ENCODE data around the gene BOLA3.
"Not testable (repeated sequence)": the region's sequence is repeated elsewhere in the genome, so short reads cannot be mapped to it uniquely, and the experiment has no call there.

The BOLA3 gene

GRCh38 chr2:74099835-74100234 is 47.9 kb downstream of the BOLA3 start:
- H3K36me3 ChIP-seq (ENCODE audit: insufficient read depth, low read length) = peaks cover 32% of the 10 kb centered on the region

GRCh38 chr2:74099271-74099670 is 48.4 kb downstream of the BOLA3 start:
- H3K4me1 ChIP-seq (ENCODE audit: control insufficient read depth, insufficient read depth, low read length) = no peaks in the 10 kb centered on the region
- peaks cover 32% of the 10 kb centered on the region for H3K36me3 ChIP-seq (ENCODE audit: insufficient read depth, low read length)
- H3K27me3 ChIP-seq (ENCODE audit: control insufficient read depth, insufficient read depth, low read length) = no peaks in the 10 kb centered on the region
- H3K9ac ChIP-seq (ENCODE audit: low read depth, low read length) = no peak overlapping the region
- H3K9me3 ChIP-seq (replicated peaks; ENCODE audit: low read length) = no peaks in the 10 kb centered on the region
- H3K4me2 ChIP-seq (ENCODE audit: low read length) = no peak overlapping the region
- no peak overlapping the region for H3K4me3 ChIP-seq (ENCODE audit: low read length)

More at GRCh38 chr2:74099835-74100234, 47.9 kb downstream of the BOLA3 start:
- Histone ChIP-seq H3K4me3 (ENCODE audit: low read length) (no peak overlapping the region), H3K27me3 (ENCODE audit: control insufficient read depth, insufficient read depth, low read length) (no peaks in the 10 kb centered on the region), H3K4me1 (ENCODE audit: control insufficient read depth, insufficient read depth, low read length) (no peaks in the 10 kb centered on the region), H3K4me2 (ENCODE audit: low read length) (no peak overlapping the region), H3K9ac (ENCODE audit: low read depth, low read length) (no peak overlapping the region), H3K9me3 (replicated peaks; ENCODE audit: low read length) (no peaks in the 10 kb centered on the region)

GRCh38 chr2:74097574-74097973 is 50.1 kb downstream of the BOLA3 start:
- peaks cover 40% of the 10 kb centered on the region for H3K36me3 ChIP-seq (ENCODE audit: insufficient read depth, low read length)
- no peaks in the 10 kb centered on the region for H3K4me1 ChIP-seq (ENCODE audit: control insufficient read depth, insufficient read depth, low read length)
- no peaks in the 10 kb centered on the region for H3K27me3 ChIP-seq (ENCODE audit: control insufficient read depth, insufficient read depth, low read length)
- H3K9ac ChIP-seq (ENCODE audit: low read depth, low read length) = no peak overlapping the region
- H3K4me2 ChIP-seq (ENCODE audit: low read length) = no peak overlapping the region
- H3K4me3 ChIP-seq (ENCODE audit: low read length) = no peak overlapping the region
- no peaks in the 10 kb centered on the region for H3K9me3 ChIP-seq (replicated peaks; ENCODE audit: low read length)

- peaks cover 34% of the 10 kb centered on the region for H3K36me3 ChIP-seq (ENCODE audit: insufficient read depth, low read length)
- no peaks in the 10 kb centered on the region for H3K27me3 ChIP-seq (ENCODE audit: control insufficient read depth, insufficient read depth, low read length)
- no peak overlapping the region for H3K4me2 ChIP-seq (ENCODE audit: low read length)
These were observed 51.7 kb downstream of the BOLA3 start for GRCh38 chr2:74096052-74096451.

GRCh38 chr2:74095632-74096031 is 52.1 kb downstream of the BOLA3 start:
- Histone ChIP-seq H3K9me3 (replicated peaks; ENCODE audit: low read length) (no peaks in the 10 kb centered on the region), H3K27me3 (ENCODE audit: control insufficient read depth, insufficient read depth, low read length) (no peaks in the 10 kb centered on the region), H3K36me3 (ENCODE audit: insufficient read depth, low read length) (peaks cover 32% of the 10 kb centered on the region), H3K4me3 (ENCODE audit: low read length) (no peak overlapping the region), H3K4me1 (ENCODE audit: control insufficient read depth, insufficient read depth, low read length) (no peaks in the 10 kb centered on the region), H3K9ac (ENCODE audit: low read depth, low read length) (no peak overlapping the region), H3K4me2 (ENCODE audit: low read length) (no peak overlapping the region)

More at GRCh38 chr2:74096052-74096451, 51.7 kb downstream of the BOLA3 start:
- H3K9me3 ChIP-seq (replicated peaks; ENCODE audit: low read length) = no peaks in the 10 kb centered on the region
- H3K4me1 ChIP-seq (ENCODE audit: control insufficient read depth, insufficient read depth, low read length) = no peaks in the 10 kb centered on the region
- no peak overlapping the region for H3K9ac ChIP-seq (ENCODE audit: low read depth, low read length)
- no peak overlapping the region for H3K4me3 ChIP-seq (ENCODE audit: low read length)

GRCh38 chr2:74094291-74094690 is 53.4 kb downstream of the BOLA3 start:
- H3K36me3 ChIP-seq (ENCODE audit: insufficient read depth, low read length) = peaks cover 29% of the 10 kb centered on the region
- H3K9me3 ChIP-seq (replicated peaks; ENCODE audit: low read length) = no peaks in the 10 kb centered on the region
- no peak overlapping the region for H3K4me3 ChIP-seq (ENCODE audit: low read length)
- H3K4me2 ChIP-seq (ENCODE audit: low read length) = no peak overlapping the region
- no peak overlapping the region for H3K9ac ChIP-seq (ENCODE audit: low read depth, low read length)
- no peaks in the 10 kb centered on the region for H3K4me1 ChIP-seq (ENCODE audit: control insufficient read depth, insufficient read depth, low read length)
- H3K27me3 ChIP-seq (ENCODE audit: control insufficient read depth, insufficient read depth, low read length) = no peaks in the 10 kb centered on the region

GRCh38 chr2:74093840-74094239 is 53.9 kb downstream of the BOLA3 start:
- no peaks in the 10 kb centered on the region for H3K27me3 ChIP-seq (ENCODE audit: control insufficient read depth, insufficient read depth, low read length)
- H3K4me1 ChIP-seq (ENCODE audit: control insufficient read depth, insufficient read depth, low read length) = no peaks in the 10 kb centered on the region
- no peak overlapping the region for H3K4me3 ChIP-seq (ENCODE audit: low read length)
- H3K9me3 ChIP-seq (replicated peaks; ENCODE audit: low read length) = no peaks in the 10 kb centered on the region
- no peak overlapping the region for H3K9ac ChIP-seq (ENCODE audit: low read depth, low read length)
- peaks cover 27% of the 10 kb centered on the region for H3K36me3 ChIP-seq (ENCODE audit: insufficient read depth, low read length)
- no peak overlapping the region for H3K4me2 ChIP-seq (ENCODE audit: low read length)

- H3K27me3 ChIP-seq (ENCODE audit: control insufficient read depth, insufficient read depth, low read length) = no peaks in the 10 kb centered on the region
- H3K9ac ChIP-seq (ENCODE audit: low read depth, low read length) = no peak overlapping the region
- H3K36me3 ChIP-seq (ENCODE audit: insufficient read depth, low read length) = peaks cover 27% of the 10 kb centered on the region
These were observed 54.3 kb downstream of the BOLA3 start for GRCh38 chr2:74093426-74093825.

GRCh38 chr2:74092275-74092674 is 55.4 kb downstream of the BOLA3 start:
- Histone ChIP-seq H3K4me2 (ENCODE audit: low read length) (no peak overlapping the region), H3K4me1 (ENCODE audit: control insufficient read depth, insufficient read depth, low read length) (no peaks in the 10 kb centered on the region), H3K4me3 (ENCODE audit: low read length) (no peak overlapping the region), H3K27me3 (ENCODE audit: control insufficient read depth, insufficient read depth, low read length) (no peaks in the 10 kb centered on the region), H3K9ac (ENCODE audit: low read depth, low read length) (no peak overlapping the region), H3K9me3 (replicated peaks; ENCODE audit: low read length) (no peaks in the 10 kb centered on the region), H3K36me3 (ENCODE audit: insufficient read depth, low read length) (peaks cover 33% of the 10 kb centered on the region)

More at GRCh38 chr2:74093426-74093825, 54.3 kb downstream of the BOLA3 start:
- H3K9me3 ChIP-seq (replicated peaks; ENCODE audit: low read length) = no peaks in the 10 kb centered on the region
- H3K4me2 ChIP-seq (ENCODE audit: low read length) = no peak overlapping the region
- H3K4me3 ChIP-seq (ENCODE audit: low read length) = no peak overlapping the region
- H3K4me1 ChIP-seq (ENCODE audit: control insufficient read depth, insufficient read depth, low read length) = no peaks in the 10 kb centered on the region

- Histone ChIP-seq H3K9me3 (replicated peaks; ENCODE audit: low read length) (no peaks in the 10 kb centered on the region), H3K4me1 (ENCODE audit: control insufficient read depth, insufficient read depth, low read length) (no peaks in the 10 kb centered on the region), H3K4me3 (ENCODE audit: low read length) (no peak overlapping the region), H3K4me2 (ENCODE audit: low read length) (no peak overlapping the region), H3K36me3 (ENCODE audit: insufficient read depth, low read length) (peaks cover 33% of the 10 kb centered on the region), H3K27me3 (ENCODE audit: control insufficient read depth, insufficient read depth, low read length) (no peaks in the 10 kb centered on the region), H3K9ac (ENCODE audit: low read depth, low read length) (no peak overlapping the region)
These were observed 56.3 kb downstream of the BOLA3 start for GRCh38 chr2:74091391-74091790.

GRCh38 chr2:74089816-74090745 is 57.6 kb downstream of the BOLA3 start:
- Histone ChIP-seq H3K9ac (ENCODE audit: low read depth, low read length) (no peak overlapping the region), H3K9me3 (replicated peaks; ENCODE audit: low read length) (no peaks in the 10 kb centered on the region), H3K36me3 (ENCODE audit: insufficient read depth, low read length) (peaks cover 36% of the 10 kb centered on the region), H3K4me3 (ENCODE audit: low read length) (no peak overlapping the region), H3K4me2 (ENCODE audit: low read length) (no peak overlapping the region), H3K27me3 (ENCODE audit: control insufficient read depth, insufficient read depth, low read length) (no peaks in the 10 kb centered on the region), H3K4me1 (ENCODE audit: control insufficient read depth, insufficient read depth, low read length) (no peaks in the 10 kb centered on the region)

GRCh38 chr2:74088676-74089075 is 59.0 kb downstream of the BOLA3 start:
- H3K36me3 ChIP-seq (ENCODE audit: insufficient read depth, low read length) = peaks cover 32% of the 10 kb centered on the region
- not testable (repeated sequence) for H3K27me3 ChIP-seq (ENCODE audit: control insufficient read depth, insufficient read depth, low read length); H3K4me1 ChIP-seq (ENCODE audit: control insufficient read depth, insufficient read depth, low read length); H3K4me3 ChIP-seq (ENCODE audit: low read length); H3K4me2 ChIP-seq (ENCODE audit: low read length); H3K9me3 ChIP-seq (replicated peaks; ENCODE audit: low read length); H3K9ac ChIP-seq (ENCODE audit: low read depth, low read length)
